HEK293 (cell line): ENCODE results near the gene DGAT2L6.

ENCODE experiments used
- ZNF121 ChIP-seq: fragments of 450-650 bp; formaldehyde crosslinking; IDR thresholded peaks from 2 replicates; pipeline ENCODE4 v1.5.1; 2016; ENCODE audit warnings: missing biosample characterization, missing genetic modification characterization
- ZNF571 ChIP-seq: fragments of 450-650 bp; formaldehyde crosslinking; IDR thresholded peaks from 2 replicates; pipeline ENCODE4 v1.5.0; 2017; ENCODE audit warnings: missing biosample characterization, missing genetic modification characterization
- TF ChIP-seq, protein P1 (sequence below): fragments of 450-650 bp; formaldehyde crosslinking; IDR thresholded peaks from 2 replicates; pipeline ENCODE4 v1.5.1; 2016; ENCODE audit warnings: missing biosample characterization, missing genetic modification characterization

DNA sequence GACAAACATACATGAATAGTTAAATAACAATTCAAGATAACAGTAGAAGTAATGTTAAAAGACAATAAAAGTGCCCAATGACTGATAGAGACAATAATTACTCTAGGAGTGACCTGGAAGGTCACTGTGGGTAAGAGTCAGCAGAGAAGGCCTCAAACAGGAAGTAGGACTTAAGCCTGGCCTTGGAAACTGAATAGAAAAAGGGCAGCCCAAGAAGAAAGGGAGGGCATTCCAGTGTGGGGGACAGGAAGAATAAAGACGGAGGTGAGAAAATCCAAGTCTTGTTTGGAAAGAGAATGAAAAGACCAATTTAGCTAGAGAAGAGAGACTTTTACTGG lies 76.7 kb downstream of the DGAT2L6 start:
- TF ChIP-seq, protein P1, sequence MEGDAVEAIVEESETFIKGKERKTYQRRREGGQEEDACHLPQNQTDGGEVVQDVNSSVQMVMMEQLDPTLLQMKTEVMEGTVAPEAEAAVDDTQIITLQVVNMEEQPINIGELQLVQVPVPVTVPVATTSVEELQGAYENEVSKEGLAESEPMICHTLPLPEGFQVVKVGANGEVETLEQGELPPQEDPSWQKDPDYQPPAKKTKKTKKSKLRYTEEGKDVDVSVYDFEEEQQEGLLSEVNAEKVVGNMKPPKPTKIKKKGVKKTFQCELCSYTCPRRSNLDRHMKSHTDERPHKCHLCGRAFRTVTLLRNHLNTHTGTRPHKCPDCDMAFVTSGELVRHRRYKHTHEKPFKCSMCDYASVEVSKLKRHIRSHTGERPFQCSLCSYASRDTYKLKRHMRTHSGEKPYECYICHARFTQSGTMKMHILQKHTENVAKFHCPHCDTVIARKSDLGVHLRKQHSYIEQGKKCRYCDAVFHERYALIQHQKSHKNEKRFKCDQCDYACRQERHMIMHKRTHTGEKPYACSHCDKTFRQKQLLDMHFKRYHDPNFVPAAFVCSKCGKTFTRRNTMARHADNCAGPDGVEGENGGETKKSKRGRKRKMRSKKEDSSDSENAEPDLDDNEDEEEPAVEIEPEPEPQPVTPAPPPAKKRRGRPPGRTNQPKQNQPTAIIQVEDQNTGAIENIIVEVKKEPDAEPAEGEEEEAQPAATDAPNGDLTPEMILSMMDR (tag by site-specific recombination), result no peak
- no peak for TF ChIP-seq ZNF121 (tag by site-specific recombination)
- TF ChIP-seq ZNF571 (tag by site-specific recombination), result no peak
